ENCODE data around the gene DISP2.

DNA sequence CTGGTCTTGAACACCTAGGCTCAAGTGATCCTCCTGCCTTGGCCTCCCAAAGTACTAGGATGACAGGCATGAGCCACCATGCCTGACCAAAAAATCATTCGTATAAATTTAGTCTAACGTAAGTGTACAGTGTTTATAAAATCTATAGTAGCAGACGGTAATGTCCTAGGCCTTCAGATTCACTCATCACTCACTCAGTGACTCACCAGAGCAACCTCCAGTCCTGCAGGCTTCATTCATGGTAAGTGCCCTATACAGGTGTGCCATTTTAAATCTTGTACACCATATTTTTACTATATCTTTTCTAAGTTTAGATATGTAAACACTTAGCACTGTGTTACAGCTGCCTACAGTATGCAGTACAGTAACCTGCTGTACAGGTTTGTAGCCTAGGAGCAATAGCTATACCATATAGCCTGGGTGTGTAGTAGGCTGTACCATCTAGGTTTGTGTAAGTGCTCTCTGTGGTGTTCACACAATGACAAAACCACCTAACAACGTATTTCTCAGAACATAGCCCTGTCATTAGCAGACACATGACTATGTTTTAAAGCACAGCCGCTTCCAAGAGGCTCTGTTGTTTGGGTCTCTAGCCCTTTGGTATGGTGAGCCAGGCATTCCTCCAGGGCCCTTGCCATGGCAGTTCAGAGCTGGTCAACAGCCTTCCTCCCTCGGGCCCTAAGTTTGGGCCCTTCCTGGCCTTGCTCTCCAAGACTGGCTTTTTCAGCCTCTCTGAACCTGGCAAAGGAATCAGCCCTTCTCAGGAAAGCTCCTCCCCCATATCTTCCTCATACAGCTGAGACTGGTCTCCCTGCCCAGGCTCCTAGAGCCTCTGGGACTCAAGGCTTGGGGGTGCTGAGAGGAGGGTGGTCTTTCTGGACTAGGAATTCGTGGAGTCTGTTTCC lies 15.4 kb upstream of the DISP2 start:
- TF ChIP-seq, protein P1, sequence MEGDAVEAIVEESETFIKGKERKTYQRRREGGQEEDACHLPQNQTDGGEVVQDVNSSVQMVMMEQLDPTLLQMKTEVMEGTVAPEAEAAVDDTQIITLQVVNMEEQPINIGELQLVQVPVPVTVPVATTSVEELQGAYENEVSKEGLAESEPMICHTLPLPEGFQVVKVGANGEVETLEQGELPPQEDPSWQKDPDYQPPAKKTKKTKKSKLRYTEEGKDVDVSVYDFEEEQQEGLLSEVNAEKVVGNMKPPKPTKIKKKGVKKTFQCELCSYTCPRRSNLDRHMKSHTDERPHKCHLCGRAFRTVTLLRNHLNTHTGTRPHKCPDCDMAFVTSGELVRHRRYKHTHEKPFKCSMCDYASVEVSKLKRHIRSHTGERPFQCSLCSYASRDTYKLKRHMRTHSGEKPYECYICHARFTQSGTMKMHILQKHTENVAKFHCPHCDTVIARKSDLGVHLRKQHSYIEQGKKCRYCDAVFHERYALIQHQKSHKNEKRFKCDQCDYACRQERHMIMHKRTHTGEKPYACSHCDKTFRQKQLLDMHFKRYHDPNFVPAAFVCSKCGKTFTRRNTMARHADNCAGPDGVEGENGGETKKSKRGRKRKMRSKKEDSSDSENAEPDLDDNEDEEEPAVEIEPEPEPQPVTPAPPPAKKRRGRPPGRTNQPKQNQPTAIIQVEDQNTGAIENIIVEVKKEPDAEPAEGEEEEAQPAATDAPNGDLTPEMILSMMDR (IDR thresholded peaks at IDR 0.05) = no peak
- no peak for TF ChIP-seq POLR2A (IDR thresholded peaks at IDR 0.05)
